Loucy (cell line): ENCODE measurements around the gene ADSL.

ENCODE experiments used
- H2AFZ ChIP-seq: fragments of 200-600 bp; sonication (generic); 2 replicates; pipeline ENCODE4 v1.6.0; 2016; ENCODE audit warnings: antibody characterized with exemption, mild to moderate bottlenecking, low read length, moderate library complexity
- H3F3A ChIP-seq: fragments of 200-600 bp; 2 replicates; pipeline ENCODE4 v1.6.0; 2016; ENCODE audit warnings: antibody characterized with exemption, low read depth, mild to moderate bottlenecking
- H3K27me3 ChIP-seq: fragments of 200-600 bp; sonication (generic); 2 replicates; pipeline ENCODE4 v1.6.1; 2014; ENCODE audit warnings: low read length, mild to moderate bottlenecking; ENCODE audit not compliant: insufficient read depth, poor library complexity, severe bottlenecking
- H3K36me3 ChIP-seq: fragments of 200-600 bp; sonication (generic); 2 replicates; pipeline ENCODE4 v1.6.1; 2016; ENCODE audit warnings: low read length; ENCODE audit not compliant: insufficient read depth
- H3K4me1 ChIP-seq: fragments of 200-600 bp; sonication (generic); 2 replicates; pipeline ENCODE4 v1.5.1; 2014; ENCODE audit warnings: low read length, mild to moderate bottlenecking; ENCODE audit not compliant: insufficient read depth, poor library complexity, severe bottlenecking
- H3K4me2 ChIP-seq: fragments of 200-600 bp; sonication (generic); 2 replicates; pipeline ENCODE4 v1.6.0; 2014; ENCODE audit warnings: antibody characterized with exemption, low read length, low read depth, mild to moderate bottlenecking; ENCODE audit not compliant: poor library complexity, severe bottlenecking
- H3K4me3 ChIP-seq: fragments of 200-600 bp; sonication (generic); 2 replicates; pipeline ENCODE4 v1.5.1; 2014; ENCODE audit warnings: low read length, mild to moderate bottlenecking, mixed read lengths; ENCODE audit not compliant: poor library complexity, severe bottlenecking
- H3K79me2 ChIP-seq: fragments of 200-600 bp; sonication (generic); 2 replicates; pipeline ENCODE4 v1.6.1; 2014; ENCODE audit warnings: low read length; ENCODE audit not compliant: insufficient read depth
- H3K9ac ChIP-seq: fragments of 200-600 bp; sonication (generic); 2 replicates; pipeline ENCODE4 v1.6.0; 2014; ENCODE audit warnings: mild to moderate bottlenecking, low read depth, low read length, moderate library complexity; ENCODE audit not compliant: poor library complexity, severe bottlenecking
- H3K9me2 ChIP-seq: fragments of 200-600 bp; sonication (generic); replicated peaks from 2 replicates; pipeline ENCODE4 v1.6.1; 2016; ENCODE audit warnings: low read depth, low read length, mixed read lengths
- H3K9me3 ChIP-seq: fragments of 200-600 bp; sonication (generic); 2 replicates; pipeline ENCODE4 v1.6.1; 2014; ENCODE audit warnings: mild to moderate bottlenecking, antibody characterized with exemption, low read length, low read depth; ENCODE audit not compliant: insufficient read depth
- H4K20me1 ChIP-seq: fragments of 200-600 bp; sonication (generic); 2 replicates; pipeline ENCODE4 v1.6.0; 2014; ENCODE audit warnings: antibody characterized with exemption, low read length, mild to moderate bottlenecking; ENCODE audit not compliant: insufficient read depth, poor library complexity, severe bottlenecking
- EZH2phosphoT487 ChIP-seq: fragments of 200-600 bp; IDR thresholded peaks from 2 replicates; pipeline ENCODE4 v1.6.1; 2018; ENCODE audit warnings: antibody characterized with exemption, mild to moderate bottlenecking, moderate library complexity, borderline replicate concordance
- TF ChIP-seq, protein P1 (sequence below): fragments of 200-600 bp; sonication (generic); conservative IDR thresholded peaks from 2 replicates; pipeline ENCODE4 v1.5.1; 2014; ENCODE audit warnings: mild to moderate bottlenecking, antibody characterized with exemption, low read length

ADSL gene

DNA sequence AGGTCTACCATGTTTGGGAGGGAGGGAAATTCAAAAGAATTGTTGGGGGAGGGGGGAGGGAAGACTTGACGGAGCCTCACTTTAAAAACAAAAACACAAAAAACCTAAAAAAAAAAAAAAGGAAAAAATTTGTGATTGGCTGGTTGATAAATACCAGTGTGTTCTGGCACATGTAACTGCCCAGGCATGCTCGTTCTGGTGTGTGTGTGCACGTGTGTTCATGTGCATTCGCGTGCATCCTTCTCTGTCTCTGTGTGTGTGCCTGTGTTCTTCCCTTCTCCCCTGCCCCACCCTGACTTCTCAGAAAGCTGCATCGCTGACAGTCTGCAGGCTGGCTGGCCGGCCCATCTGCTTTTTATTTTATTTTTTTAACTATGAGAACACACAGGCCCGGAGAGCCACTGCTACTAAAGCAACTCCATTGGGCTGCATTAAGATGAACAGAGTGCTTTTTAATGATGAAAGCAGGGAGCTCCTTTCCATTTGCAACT, 22.6 kb upstream of the ADSL start:
- no peaks in the 10 kb centered on the region for H4K20me1 ChIP-seq
- peaks cover 47% of the 10 kb centered on the region for H3K4me1 ChIP-seq
- peak overlapping the region; percentile 38 for H3K4me2 ChIP-seq
- no peaks in the 10 kb centered on the region for H3K9me2 ChIP-seq
- H3K27me3 ChIP-seq: no peaks in the 10 kb centered on the region
- TF ChIP-seq, protein P1, sequence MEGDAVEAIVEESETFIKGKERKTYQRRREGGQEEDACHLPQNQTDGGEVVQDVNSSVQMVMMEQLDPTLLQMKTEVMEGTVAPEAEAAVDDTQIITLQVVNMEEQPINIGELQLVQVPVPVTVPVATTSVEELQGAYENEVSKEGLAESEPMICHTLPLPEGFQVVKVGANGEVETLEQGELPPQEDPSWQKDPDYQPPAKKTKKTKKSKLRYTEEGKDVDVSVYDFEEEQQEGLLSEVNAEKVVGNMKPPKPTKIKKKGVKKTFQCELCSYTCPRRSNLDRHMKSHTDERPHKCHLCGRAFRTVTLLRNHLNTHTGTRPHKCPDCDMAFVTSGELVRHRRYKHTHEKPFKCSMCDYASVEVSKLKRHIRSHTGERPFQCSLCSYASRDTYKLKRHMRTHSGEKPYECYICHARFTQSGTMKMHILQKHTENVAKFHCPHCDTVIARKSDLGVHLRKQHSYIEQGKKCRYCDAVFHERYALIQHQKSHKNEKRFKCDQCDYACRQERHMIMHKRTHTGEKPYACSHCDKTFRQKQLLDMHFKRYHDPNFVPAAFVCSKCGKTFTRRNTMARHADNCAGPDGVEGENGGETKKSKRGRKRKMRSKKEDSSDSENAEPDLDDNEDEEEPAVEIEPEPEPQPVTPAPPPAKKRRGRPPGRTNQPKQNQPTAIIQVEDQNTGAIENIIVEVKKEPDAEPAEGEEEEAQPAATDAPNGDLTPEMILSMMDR: no peak
- TF ChIP-seq EZH2phosphoT487: no peak
- H3K36me3 ChIP-seq: peaks cover 27% of the 10 kb centered on the region; the same call in 1 of the 2 replicates
- no peak overlapping the region for H2AFZ ChIP-seq
- no peaks in the 10 kb centered on the region for H3K79me2 ChIP-seq
- H3K9ac ChIP-seq: peak overlapping the region; percentile 3
- H3K9me3 ChIP-seq: no peaks in the 10 kb centered on the region
- H3K4me3 ChIP-seq: no peak overlapping the region
- peaks cover 10% of the 10 kb centered on the region; the same call in 1 of the 2 replicates for H3F3A ChIP-seq

DNA sequence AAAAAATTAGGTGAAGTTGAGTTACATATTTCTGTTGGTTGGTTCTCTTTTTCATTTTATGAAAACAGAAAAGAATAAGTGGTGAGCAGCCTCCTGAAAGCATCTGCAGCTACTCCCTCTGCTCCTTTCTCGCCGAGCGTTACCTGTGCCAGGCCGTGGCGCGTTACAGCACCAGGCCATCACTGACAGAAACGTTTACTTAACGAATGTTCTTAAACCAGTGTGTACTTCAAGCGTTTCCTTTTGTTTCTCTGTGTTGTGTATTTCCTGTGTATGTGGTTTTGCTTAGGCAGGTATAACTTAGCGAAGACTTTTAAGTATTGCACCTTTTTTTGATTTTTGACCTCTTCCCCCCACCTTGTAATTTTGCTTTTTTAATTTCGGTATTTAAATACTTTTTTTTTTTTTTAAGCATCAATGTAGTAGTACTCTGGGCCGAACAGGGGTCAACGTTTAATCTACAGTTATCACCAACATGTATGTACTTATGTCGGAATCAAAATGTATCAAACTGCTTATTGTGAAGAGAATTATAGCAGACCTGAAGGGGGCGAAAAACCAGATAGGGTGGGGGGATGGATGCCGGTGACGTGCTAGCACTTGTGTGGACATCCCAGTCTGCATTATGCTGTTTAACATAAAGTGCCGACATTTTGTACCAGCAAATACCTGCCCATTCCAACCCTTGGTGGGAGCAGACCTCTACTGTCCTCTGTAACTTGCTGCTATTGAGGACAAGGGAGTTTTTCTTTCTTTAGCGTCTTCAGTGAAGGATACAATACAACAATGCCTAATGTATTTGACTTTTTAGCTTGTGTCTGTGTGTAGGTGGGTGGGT, 21.6 kb upstream of the ADSL start:
- Histone ChIP-seq H3K9me3 (no peaks in the 10 kb centered on the region), H2AFZ (no peak overlapping the region), H3K4me1 (peaks cover 56% of the 10 kb centered on the region), H3K4me2 (peak overlapping the region; percentile 38), H3K79me2 (no peaks in the 10 kb centered on the region), H3K4me3 (no peak overlapping the region), H3K9me2 (no peaks in the 10 kb centered on the region), H3K27me3 (no peaks in the 10 kb centered on the region), H3K9ac (peak overlapping the region; percentile 3), H3K36me3 (peaks cover 27% of the 10 kb centered on the region; the same call in 1 of the 2 replicates), H4K20me1 (no peaks in the 10 kb centered on the region), H3F3A (peaks cover 13% of the 10 kb centered on the region; the same call in 1 of the 2 replicates)
- TF ChIP-seq, protein P1: 0 out of 2 replicates have a peak, but pooled peaks have one; percentile 12
- TF ChIP-seq EZH2phosphoT487: no peak

DNA sequence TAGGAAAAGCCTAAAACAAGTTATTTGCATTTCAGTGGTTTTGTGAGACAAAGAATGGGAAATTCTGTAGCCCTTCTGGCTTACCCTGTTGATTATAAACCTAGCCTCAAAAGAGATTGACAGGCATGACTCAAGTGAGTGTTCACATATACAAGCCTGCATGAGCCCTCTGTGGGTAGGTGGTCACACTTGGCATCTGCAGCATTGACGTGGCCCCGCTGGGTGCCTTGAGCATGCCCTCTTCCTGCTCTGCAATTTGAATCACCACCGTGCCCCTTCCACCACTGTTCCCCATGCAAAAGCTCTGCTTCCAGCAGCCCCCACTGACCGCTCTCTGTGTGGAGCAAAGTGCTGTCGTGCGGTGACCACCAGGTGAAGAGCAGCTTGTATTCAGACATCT, 21.0 kb upstream of the ADSL start:
- no peaks in the 10 kb centered on the region for H3K27me3 ChIP-seq
- no peak overlapping the region for H3K9ac ChIP-seq
- H3K9me3 ChIP-seq: no peaks in the 10 kb centered on the region

More for the DNA sequence above, 21.0 kb upstream of the ADSL start:
- peaks cover 63% of the 10 kb centered on the region for H3K4me1 ChIP-seq
- TF ChIP-seq EZH2phosphoT487: no peak
- TF ChIP-seq, protein P1: no peak
- H3K36me3 ChIP-seq: peaks cover 27% of the 10 kb centered on the region; the same call in 1 of the 2 replicates
- H3K4me3 ChIP-seq: no peak overlapping the region
- H3K4me2 ChIP-seq: no peak overlapping the region
- peaks cover 13% of the 10 kb centered on the region; the same call in 1 of the 2 replicates for H3F3A ChIP-seq
- H3K9me2 ChIP-seq: no peaks in the 10 kb centered on the region
- no peaks in the 10 kb centered on the region for H4K20me1 ChIP-seq
- no peak overlapping the region for H2AFZ ChIP-seq
- H3K79me2 ChIP-seq: no peaks in the 10 kb centered on the region
